Measurements from ENCODE around the gene STK36.

DNA sequence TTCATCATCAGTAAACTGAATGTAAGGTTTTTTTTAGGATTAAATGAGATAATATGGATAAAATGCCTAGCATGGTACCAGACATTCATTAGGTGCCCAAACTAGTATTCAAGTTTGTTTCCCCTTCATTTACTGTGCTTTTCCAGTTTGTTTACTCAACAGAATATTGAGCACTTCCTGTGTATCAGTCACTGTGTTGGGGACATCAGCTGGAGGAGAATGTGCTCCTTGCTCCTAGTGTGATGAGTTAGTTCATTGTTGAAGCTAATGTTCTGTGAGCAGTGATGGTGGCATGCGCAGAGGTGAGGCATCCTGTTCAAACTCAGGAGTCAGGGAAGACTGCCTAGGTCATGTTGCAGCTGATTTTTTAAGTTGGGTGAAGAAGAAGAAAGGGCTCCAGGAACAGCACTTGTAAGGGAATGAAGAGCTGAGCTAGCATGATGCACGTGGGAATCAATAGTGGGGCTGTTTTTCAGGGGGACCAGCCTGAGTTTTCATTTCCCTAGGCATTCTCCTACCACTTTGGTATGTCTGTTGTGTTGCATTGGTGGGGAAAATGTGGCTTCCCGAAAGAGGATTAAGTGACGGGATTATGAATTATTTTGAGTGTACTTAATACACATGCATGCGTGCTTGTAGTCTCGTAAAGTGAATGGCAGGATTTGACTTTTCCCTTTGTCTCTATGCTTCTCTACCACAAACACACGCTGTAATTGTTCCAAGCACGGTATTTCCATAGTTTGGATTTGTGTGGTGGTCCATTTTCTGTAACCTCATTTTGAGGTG is 62.5 kb downstream of the STK36 start:
- TF ChIP-seq CTCF (IDR thresholded peaks at IDR 0.05) = no peak
- TF ChIP-seq POLR2A (IDR thresholded peaks at IDR 0.05) = no peak
- no peak for TF ChIP-seq EP300 (IDR thresholded peaks at IDR 0.05)
- no peak for TF ChIP-seq POLR2AphosphoS5 (IDR thresholded peaks at IDR 0.05)

All from gastroesophageal sphincter (tissue), 3 donors.